NCI-H2107 (cell line): Measurements from ENCODE around the gene PRKCE.

ENCODE experiments used
- DNase-seq: peaks from one replicate; lab custom pipeline; 2025; lab: John Stamatoyannopoulos, UW

PRKCE gene

DNA sequence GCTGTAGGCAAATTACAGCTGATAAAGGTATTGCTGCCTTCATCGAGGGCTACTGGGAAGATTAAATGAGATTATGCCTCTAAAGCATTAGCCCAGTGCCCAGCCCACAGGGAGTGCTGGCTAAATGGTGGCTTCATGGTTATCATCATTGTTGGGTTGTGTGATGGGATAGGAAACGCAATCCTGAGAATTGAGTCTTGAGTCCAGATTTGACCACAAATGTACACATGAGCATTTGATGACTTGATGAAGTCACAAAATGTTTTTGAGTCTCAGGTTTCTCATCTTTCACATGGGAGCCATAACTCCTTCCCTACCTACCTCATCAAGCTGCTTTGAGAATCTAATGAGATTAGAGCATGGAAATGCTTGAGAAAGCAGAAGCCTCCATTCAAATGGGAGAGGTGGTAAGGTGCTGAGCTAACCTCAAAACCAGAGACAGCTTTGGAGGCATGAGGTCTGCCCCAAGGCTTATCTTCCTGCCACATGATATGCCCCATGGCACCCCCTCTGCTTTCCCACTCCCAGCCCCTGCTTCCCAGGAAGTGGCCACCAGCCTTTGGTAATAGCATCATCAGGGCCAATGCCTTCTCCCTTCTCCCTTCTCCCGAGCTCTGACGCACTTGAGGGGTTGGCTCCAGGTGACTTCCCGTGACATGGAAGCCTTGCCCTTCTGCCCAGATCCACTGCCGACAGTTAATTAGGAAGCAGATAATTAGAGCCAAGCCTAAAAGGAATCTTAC is 496.3 kb downstream of the PRKCE start:
- no peak for DNase-seq

DNA sequence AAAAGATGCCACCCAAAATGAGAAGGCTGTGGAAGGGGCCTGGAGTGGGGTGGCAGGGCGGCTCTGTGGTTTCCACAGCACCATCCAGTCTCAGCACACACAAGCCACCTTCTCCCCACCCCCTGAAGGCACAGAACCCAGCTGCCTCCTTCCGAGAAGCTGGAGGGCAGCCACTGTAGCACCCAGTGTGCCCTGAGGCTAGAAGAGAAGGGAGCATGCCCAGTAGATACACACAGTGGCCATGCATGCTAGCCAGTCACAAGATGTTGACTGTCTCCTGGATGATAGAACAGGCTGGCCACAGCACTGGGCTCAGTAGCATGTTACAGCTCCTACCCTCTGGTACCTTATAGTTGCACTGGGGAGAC is 496.9 kb downstream of the PRKCE start:
- DNase-seq, result no peak

DNA sequence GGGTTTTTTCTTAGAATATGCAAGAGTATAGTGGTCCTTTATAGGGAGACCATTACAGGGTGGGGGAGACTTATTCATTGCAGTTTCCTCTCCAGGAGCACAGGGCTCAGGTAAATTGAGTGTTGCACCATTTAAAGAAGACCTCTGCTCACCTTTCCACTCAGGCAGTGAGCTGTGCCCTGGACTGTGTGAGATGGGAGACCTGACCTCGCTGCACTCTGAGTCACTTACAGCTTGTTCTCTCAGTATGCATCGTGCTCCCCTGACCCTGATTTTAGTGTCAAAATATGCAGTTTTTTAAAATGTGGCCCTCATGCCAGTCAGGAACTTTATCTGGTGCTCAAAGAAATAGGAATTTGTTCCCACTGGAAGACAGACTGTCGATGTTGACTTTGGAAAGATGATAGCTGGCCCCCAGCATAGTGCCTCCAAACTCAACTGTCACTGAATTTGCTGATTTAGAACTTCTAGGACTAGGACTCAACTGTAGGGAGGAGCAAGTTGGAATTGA is 499.0 kb downstream of the PRKCE start:
- no peak for DNase-seq

DNA sequence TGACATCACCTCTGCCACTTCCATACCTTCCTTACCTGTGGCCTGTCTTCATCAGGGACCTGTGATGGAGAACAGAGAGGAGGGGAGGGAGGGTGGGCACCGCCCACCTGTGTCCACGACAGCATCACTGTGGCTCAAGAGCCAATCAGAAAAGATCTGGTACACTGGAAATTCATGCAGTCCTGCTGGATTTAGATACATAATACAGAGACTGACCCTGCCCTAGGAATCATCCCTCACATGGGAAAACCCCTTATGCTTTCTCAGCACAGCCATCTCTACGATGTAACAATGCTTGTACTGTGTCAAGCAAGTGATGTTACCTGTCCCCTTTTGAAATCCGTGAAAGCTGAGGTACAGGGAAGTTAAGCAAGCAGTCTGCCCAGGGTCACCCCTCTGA is 500.1 kb downstream of the PRKCE start:
- no peak for DNase-seq

DNA sequence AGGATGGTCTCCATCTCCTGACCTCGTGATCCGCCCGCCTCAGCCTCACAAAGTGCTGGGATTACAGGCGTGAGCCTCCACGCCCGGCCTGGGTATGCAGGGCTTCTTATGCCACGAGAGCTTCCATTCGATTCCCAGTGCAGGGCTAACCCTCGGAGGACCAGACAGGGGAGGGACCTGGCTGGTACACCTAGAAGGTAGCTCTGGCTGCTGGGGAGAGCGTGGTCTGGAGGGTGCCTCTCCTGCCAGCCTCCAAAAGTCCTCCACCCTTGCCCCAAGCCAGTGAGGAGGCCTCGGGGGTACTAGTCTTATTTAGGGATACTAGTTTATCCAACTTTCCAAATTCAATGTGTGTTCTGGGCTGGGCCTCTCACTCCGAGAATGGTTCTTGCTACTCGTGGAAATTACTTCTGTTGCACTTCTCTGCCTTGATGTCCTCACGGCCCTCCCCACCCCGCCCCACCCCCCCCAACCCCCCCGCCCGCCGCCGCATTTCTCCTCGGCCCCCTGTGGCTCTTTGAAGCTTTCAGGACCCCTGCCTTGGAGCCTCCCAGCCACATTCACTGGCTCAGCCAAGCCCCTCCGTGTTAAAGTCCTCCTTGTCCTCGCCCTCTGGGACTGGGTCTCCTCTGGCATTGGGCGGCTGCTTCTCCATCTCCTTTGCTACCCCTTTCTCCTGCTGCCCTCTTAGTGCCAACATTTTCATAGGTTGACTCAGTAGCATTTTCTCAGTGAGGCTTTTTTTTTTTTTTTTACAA is 502.7 kb downstream of the PRKCE start:
- DNase-seq, result no peak

DNA sequence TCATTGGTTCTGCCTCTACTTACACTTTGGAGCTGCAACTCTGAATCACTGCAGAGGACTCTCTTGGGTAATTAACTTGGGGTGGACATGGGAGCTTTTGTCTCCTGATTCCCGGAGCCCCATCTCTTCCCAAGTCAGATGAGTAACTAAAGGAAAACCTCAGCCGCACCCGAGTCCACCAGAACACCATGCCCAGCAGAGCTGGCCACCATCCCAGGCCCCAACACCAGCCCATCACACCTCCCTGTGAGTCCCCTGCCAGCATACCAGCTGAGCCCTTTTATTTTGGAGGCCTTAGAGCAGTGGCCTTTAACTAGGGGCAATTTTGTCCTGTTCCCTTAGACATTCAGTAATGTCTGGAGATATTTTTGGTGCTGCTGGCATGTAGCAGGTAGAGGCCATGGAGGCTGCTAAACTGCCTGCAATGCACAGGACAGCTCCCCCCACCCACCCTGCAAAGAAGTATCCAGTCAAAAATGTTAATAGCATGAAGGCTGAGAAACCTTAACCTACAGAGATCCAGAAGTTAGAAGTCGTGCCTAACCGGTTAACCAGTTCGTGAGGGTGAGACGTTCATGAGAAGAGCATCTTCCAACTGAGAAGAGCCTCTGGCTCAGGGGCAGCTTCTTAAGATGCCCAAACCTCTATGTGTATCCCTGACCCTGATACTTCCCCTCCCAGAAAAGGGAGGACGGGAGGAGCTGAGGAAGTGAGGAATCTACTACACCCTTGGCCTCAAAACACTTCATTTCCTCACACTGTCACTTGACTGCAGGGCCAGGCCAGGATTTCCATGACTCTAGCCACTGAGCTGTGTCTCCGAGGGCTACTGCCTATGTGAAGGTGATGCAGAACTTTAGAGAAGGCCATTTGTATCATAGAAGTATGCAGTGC is 505.8 kb downstream of the PRKCE start:
- DNase-seq, result no peak

DNA sequence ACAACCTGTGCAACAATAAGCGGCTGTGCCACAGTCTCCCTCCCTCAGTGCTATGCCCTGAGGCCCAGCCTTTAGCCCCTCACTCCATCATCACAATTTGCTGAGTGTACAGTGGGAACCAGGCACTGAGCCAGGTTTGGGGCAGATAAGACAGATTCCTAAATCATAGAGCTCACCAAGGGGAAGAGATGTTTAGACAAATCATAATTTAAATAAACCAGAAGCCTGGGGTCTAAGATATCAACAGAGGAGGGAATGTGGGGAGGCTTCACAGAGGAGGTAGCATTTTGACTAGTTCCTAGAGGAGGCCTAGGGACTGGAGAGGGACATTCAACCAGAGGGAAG is 506.5 kb downstream of the PRKCE start:
- no peak for DNase-seq

DNA sequence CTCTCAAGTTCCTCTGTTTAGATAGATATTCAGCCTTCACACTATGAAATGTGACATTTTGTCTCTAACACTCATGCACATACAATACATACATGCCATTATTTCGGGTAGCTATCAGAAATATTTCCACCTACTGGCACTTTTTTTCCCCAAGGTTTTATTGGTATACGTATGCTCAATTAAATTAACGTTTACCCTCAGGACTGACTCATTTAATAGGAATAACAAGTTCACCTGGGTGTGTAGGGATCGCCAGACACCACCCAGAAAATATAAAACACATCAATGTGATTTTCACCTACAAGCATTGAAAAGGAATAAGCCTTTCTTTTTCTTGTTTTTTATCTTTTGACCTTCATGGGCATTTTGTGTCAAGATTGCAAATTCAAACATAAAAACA is 507.2 kb downstream of the PRKCE start:
- no peak for DNase-seq

DNA sequence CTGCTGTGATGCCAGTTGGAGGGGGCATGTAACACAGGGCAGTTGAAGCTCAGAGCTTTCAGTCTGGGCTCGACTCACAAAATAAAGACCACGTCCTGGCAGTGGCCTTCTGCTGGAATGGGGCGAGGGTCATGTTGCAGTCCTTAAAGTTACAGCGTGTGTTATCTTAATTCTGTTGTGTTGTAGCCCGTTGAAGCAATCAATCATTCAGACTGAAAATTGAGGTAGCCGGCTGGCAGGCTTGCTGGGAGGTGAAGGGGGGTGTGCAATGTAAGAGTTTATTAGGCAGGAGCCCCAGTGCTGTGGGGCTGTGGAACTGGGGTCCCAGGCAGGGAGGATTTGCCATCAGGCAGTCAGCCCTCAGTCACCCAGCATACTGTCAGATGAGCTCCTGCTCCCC is 508.9 kb downstream of the PRKCE start:
- DNase-seq, result no peak

DNA sequence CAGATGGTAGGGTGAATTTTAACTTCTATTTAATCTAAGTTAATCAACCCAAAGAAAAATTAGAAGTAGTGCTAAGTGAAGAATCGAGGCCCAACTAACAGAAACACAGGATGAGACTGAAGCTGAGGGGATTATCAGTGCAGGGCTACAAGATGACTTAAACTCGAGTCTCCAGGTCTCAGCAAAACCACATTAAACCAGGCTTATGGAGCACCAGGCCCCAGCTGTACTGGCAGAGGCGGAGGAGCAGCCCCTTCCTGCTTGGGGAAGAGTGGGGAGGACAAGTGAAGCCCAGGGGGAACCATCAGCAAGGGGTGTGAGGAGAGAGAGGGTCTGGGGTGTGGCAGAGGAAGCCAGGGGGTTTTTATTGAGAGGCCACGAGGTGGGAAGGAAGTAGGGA is 509.8 kb downstream of the PRKCE start:
- DNase-seq, result no peak

DNA sequence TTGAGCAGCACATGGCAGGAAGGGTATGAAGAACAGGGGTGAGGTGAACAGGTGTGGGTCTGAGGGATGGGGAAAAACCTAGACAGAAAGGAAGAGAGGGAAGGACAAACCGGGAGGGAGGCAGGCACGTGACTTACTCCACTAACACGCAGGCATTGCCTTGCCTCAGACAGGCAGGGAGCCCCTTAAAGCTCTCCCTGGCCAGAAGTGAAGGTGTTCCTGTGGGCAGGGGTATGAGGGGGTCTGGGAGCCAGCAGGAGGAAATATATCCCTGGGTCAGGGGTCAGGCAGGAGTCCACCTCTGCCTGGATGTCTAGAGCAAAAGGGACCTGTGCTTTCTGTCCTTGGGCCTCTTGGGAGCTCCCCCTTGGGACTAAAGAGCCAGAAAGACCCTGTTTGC is 510.4 kb downstream of the PRKCE start:
- DNase-seq, result no peak

DNA sequence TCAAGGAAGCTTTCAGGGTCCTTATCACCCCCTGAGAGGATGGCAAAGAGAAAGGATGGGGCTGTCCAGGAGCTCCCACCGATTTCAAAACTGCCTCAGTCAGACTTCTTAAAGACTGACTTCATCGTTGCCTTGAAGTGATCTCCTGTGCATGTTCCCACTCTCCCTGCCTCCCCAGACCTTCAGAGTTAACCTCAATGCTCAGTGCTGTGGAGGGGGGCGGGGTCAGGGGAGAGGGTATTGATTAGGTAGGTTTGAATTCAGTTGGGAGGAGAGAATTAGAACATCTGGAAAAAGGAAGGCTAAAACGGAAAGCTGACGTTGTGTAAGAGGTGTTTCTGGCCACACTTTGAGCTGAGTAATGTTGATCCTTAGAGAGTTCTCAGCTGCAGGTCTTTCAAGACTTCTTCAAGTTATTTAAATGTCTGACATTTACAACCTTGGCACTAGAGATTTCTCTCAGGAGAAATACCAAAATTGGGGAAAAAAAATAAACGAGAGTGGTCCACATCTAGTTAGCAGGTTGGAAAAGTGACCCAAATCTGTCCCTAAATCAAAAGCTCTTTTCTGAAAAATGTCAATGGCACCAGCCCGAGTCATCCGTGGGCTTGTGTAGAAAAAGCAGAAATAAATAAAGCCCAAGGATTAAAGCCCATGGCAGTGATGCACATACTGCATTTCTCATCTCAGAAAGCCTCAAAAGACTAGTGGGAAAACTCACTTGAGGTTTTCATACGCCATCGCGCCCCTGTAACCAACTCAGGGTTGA is 511.0 kb downstream of the PRKCE start:
- no peak for DNase-seq

DNA sequence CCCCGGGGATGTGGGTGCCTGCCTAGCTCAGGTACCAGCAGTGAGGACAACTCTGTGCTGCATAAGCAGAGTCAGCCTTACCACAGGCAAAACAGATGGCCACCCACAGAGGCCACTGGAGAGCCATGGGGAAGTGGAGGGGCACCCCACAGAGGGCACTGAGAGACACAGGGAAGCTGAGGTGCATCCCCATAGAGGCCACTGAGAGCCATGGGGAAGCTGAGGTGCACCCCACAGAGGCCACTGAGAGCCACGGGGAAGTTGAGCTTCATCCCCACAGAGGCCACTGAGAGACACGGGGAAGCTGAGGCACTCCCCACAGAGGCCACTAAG is 511.6 kb downstream of the PRKCE start:
- DNase-seq, result no peak

DNA sequence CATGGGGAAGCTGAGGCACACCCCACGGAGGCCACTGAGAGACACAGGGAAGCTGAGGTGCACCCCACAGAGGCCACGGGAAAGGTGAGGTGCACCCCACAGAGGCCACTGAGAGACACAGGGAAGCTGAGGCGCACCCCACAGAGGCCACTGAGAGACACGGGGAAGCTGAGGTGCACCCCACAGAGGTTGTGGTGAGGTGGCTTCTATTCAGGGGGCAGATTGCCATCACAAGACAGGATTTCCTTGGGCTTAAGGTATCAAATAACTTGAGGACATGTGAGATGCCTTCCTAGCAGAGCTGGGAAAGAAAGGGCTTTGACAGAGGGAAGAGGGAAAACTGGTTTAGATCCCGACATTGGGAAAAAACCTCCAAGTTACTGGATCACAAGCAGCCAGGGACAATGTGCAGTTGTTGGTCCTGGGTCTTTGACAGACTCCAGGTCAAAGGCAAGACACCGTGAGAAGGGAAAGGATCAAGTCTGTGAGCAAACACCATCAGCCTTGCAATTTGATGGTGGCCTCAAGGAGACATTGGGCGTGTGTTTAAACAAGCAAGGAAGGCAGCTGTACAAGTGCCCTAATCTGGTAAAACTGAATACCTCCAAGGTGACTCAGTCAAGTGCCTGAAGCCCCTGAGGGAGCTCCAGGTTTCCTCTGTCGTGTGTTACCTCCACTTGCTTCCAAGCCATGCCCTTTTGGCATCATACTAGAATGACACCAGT is 512.5 kb downstream of the PRKCE start:
- DNase-seq, result no peak

DNA sequence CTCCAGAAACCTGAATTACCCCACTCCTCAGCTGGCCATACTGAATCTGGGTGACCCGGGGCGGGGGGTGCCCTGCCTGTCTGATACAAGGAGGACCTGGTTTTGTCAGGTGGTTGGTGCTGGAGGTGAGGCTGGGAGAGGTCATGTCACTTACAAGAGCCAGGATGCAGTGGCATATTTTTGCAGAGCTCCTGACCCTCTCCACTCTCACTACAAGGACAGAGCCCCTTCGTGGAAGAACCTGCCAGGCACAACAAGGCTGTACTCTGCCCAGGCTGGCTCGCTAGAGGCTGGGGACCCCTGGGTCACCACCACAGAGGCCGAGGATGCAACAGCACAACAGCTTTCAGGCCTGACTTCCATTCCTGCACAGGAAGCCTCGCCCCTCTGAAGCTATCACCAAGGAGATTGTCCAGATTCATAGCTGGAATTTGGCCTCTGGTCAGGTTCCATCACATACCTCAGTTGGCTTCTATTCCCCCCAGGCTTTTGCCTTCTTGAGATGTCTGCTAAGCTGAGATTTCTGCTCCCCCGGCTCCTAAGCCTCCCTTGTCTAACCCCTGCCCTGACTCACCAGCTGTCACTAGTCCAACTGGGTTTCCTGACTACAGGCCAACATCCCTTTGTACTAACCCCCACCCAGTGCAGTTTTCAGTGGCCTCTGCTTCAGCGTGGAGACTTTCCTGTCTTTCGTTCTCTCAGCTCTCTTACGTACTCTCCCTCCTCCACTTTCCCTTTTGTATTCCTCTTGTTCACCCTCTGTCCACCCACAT is 513.2 kb downstream of the PRKCE start:
- no peak for DNase-seq

DNA sequence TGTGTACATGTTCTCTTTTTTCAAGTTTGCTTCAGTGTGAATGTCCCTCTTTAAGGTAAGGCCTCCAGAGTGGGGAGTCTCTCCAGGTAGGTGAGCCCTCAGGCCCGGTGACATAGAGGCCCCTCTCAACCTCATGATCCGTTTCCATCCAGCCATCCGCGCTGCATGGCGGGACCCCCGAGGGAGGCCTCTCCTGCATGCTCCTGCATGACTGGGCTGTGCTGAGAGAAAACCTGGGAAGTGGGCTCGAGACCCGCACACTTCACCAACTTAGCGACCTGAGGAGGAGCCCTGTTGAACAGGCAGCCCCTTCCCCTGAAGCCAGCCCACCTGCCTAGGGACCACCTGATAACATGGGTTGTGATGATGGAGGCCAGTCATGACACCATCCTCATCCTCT is 514.4 kb downstream of the PRKCE start:
- DNase-seq, result no peak

DNA sequence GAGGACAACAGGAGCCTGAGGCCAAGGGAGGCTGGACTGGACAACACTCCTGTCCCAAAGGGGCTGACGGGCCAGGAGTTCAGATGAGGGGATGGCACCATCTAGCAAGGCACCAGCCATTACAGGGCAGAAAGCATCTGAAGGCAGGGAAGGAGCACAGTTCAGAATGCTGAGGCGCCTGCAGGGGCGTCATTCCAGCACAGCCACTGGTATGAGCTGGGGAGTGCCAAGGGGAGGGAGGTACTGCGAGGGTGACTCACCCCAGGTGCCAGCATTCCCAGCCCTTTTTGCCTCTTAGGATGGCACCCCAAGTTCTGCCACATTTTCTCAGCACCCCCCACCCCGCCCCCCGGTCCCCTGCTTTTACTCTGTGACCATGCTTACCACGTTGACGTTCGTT is 515.9 kb downstream of the PRKCE start:
- no peak for DNase-seq

DNA sequence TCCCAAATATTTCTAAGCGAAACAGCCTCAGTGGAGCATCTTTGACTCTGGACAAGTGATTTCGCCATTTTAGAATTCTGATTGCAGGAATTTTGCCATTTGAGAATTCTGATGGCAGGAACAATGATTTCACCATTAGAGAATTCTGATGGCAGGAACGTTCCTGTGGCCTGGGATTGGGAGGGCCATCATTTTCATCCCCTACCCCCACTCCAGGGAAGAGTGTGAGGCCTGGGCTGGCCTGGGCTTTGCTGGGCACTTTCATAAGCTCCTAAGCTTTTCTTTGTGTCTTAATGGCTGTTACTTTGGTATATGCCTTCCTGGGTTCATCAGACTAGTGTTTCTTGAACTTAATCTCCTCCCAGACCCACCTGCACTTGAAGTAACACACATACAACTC is 516.4 kb downstream of the PRKCE start:
- no peak for DNase-seq

DNA sequence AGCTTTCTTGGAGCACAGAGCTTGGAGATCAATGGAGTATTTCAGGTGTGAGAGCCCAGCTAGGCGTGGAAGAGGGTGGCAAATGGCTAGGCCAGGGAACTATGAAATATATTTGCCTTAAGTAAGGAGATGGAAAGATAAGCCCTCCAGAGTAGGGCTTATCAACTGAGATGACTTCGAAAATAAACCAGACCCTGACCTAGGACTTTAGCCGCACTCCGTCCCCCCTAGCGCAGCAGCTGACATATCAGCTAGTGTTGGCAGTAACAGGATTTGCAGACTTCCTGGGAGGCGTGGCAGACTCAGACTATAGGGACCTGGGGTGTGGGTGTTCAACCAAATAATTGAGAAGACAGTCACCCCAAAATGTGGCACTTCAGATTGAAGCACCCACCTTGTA is 518.0 kb downstream of the PRKCE start:
- DNase-seq, result no peak

DNA sequence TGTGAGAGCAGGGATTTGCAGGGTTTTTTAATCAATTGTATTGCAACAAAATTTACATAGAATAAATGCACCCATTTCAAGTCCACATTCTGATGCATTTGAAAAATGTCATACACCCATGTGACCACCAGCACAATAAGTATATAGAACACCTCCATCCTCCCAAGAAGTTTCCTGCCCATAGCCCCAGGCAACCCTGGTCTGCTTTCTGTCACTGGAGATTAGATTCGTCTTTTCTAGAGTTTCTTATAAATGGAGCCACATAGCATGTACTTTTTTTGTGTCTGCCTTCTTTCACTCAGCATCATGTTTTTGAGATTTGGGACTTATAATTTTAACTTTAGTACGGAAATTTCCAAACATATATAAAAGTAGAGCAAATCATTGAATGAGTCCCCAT is 518.6 kb downstream of the PRKCE start:
- DNase-seq, result no peak
